Adrenal gland (tissue), 12 donors: ENCODE measurements around the gene HOXB7. TPM values are rescaled to one million over a fixed set of nuclear protein-coding genes. Genes with fewer than 3 reads are reported as not detected.
A peak's percentile ranks its signal among the peaks of the same experiment; 100 is the strongest.

Experiments
- DNase-seq, 7 donors: peaks; one replicate each; pipeline ENCODE4 v3.0.0-alpha.2; 2019 to 2020
- H3K27ac ChIP-seq, 5 donors: fragments of 200-600 bp; sonication (generic) in 4 of 5; 1 replicate in 3 of 5; 2 replicates in 2 of 5; pipeline versions ENCODE4 v1.5.1 to v1.8.0; 2016 to 2020; ENCODE audit warnings: mild to moderate bottlenecking in 1 of 5
- H3K27me3 ChIP-seq: fragments of 200-600 bp; 2 replicates; pipeline ENCODE4 v1.8.0; 2021
- H3K36me3 ChIP-seq, 2 donors: fragments of 200-600 bp; replicated peaks in 1 of 2; 1 replicate in 1 of 2; 2 replicates in 1 of 2; pipeline versions ENCODE4 v1.5.1 to v1.8.0; 2018 to 2022
- H3K4me1 ChIP-seq, 2 donors: fragments of 200-600 bp; replicated peaks in 1 of 2; 1 replicate in 1 of 2; 2 replicates in 1 of 2; pipeline versions ENCODE4 v1.5.1 to v1.8.0; 2018 to 2021
- H3K4me3 ChIP-seq, 4 donors: fragments of 200-600 bp; sonication (generic) in 3 of 4; one replicate each; pipeline ENCODE4 v1.5.1; 2016 to 2018
- H3K9me3 ChIP-seq, 3 donors: fragments of 200-600 bp; sonication (generic) in 1 of 3; replicated peaks in 1 of 3; 1 replicate in 2 of 3; 2 replicates in 1 of 3; pipeline versions ENCODE4 v1.5.1 to v1.8.0; 2016 to 2021
- POLR2A ChIP-seq, 2 donors: fragments of 450-650 bp; IDR thresholded peaks; one replicate each; pipeline ENCODE4 v1.6.1; 2017; ENCODE audit warnings: antibody characterized with exemption in 2 of 2, mild to moderate bottlenecking in 2 of 2, moderate library complexity in 1 of 2
- WGBS, 4 donors: extraction: QIAGEN DNeasy Blood & Tissue Kit in 2 of 4; methylation state at CpG; one replicate each; pipeline versions ENCODE4 v1.1.5 to v1.1.7; 2013 to 2017; 5-methylcytosine and 5-hydroxymethylcytosine counted together
- intact Hi-C, 2 donors: fragments of 100-400 bp; cut with DNase I; formaldehyde crosslinking; loops; one replicate each; pipeline versions ENCODE4 v1.14.1 to v1.15.0; 2022 to 2023
- polyA plus RNA-seq, 3 donors: library from polyadenylated mRNA; stranded (reverse); fragments of 200-250 nt in 2 of 3; fragments of 350-450 nt in 1 of 3; fragmentation: Illumina TruSeq in 1 of 3; extraction: RNeasy Lipid Tissue Mini Kit (QIAGEN cat#74804) in 1 of 3; gene quantifications; one replicate each; pipeline ENCODE4 v1.2.3, GENCODE V29; 2013 to 2014
- total RNA-seq, 9 donors: library from RNA; depleted of rRNA in 4 of 9; stranded (reverse); fragments of >200 nt in 4 of 9; fragments of 120-200 nt in 1 of 9; fragmentation: NEBNext Ultra II Directional in 1 of 9; extraction: Animal tissue kit (Norgen Biotek cat#: 25700) in 1 of 9; gene quantifications; one replicate each; pipeline versions ENCODE4 v1.1.0 to v1.2.4, GENCODE V29; 2013 to 2023
- TF ChIP-seq, protein P1 (sequence below), 6 experiments: fragments of 450-650 bp in 4 of 6; fragments of 200-600 bp in 2 of 6; sonication (generic) in 1 of 6; IDR thresholded peaks; 1 replicate in 5 of 6; 2 replicates in 1 of 6; pipeline versions ENCODE4 v1.5.1 to v1.8.0; 2016 to 2021; ENCODE audit warnings: antibody characterized with exemption in 6 of 6, mild to moderate bottlenecking in 2 of 6, moderate library complexity in 1 of 6
- donor health status: healthy with polysubstance abuse.
- donor health status: Bipolar disorder and iron deficiency.
- donor health status: DM: yes; HTN: yes; CAD: no.
- donor health status: DM: no; HTN: no; CAD: no.
- donor health status: DM: no; HTN: no; CAD: no.
- donor health status: DM: yes; HTN: yes; CAD: no.

HOXB7 gene
- total and polyA plus RNA-seq, 12 donors: 6.2 to 27.0 (median 13.5) TPM

DNA sequence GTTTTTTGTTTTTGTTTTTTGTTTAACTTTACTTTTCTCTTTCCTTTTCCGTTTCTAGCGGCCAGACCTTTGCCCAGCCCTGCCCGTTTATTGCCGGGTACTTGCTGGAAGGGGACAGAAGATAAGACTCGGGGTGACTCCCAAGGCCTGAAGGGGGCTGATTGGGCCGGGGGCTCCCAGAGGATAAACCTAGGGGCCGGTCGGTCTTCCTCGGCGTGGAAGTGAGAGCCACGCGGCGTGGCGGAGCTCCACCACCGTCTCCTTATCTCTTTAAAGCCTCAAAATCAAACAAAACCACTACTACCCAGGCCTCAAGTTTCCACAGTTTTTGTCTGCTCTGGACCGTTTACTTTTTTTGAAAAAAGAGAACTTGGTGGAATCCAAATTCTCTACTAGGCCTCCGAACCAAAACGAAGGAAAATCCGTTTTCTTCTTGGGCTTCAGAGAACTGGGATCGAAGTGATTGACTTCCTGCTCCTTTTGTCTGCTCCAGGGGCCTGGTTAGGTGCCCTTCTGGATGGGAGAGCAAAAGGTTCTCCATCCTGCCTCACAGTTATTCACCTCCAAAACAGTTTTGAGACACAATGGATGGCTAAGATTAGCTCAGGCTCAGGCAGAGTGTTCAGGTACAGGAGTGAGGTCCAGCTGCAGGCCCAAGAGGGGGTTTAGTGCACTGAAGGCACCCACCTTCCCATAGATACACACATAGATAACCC lies 23.8 kb upstream of the HOXB7 start:
- Histone ChIP-seq H3K27ac (no peak overlapping the region), H3K27me3 (peaks cover 93% of the 10 kb centered on the region), H3K9me3 (no peaks in the 10 kb centered on the region), H3K4me1 (peaks cover 0 to 4% of the 10 kb centered on the region in 2 donors), H3K36me3 (no peaks in the 10 kb centered on the region), H3K4me3 (no peak overlapping the region)
- no peak for DNase-seq
- WGBS, 4 donors: 42 to 48% (median 44%) methylated on average over 20 of the region's 20 CpGs
- intact Hi-C loops: no loop called here
- TF ChIP-seq, protein P1, sequence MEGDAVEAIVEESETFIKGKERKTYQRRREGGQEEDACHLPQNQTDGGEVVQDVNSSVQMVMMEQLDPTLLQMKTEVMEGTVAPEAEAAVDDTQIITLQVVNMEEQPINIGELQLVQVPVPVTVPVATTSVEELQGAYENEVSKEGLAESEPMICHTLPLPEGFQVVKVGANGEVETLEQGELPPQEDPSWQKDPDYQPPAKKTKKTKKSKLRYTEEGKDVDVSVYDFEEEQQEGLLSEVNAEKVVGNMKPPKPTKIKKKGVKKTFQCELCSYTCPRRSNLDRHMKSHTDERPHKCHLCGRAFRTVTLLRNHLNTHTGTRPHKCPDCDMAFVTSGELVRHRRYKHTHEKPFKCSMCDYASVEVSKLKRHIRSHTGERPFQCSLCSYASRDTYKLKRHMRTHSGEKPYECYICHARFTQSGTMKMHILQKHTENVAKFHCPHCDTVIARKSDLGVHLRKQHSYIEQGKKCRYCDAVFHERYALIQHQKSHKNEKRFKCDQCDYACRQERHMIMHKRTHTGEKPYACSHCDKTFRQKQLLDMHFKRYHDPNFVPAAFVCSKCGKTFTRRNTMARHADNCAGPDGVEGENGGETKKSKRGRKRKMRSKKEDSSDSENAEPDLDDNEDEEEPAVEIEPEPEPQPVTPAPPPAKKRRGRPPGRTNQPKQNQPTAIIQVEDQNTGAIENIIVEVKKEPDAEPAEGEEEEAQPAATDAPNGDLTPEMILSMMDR (IDR thresholded peaks at IDR 0.05): no peak
- TF ChIP-seq POLR2A (IDR thresholded peaks at IDR 0.05): no peak

DNA sequence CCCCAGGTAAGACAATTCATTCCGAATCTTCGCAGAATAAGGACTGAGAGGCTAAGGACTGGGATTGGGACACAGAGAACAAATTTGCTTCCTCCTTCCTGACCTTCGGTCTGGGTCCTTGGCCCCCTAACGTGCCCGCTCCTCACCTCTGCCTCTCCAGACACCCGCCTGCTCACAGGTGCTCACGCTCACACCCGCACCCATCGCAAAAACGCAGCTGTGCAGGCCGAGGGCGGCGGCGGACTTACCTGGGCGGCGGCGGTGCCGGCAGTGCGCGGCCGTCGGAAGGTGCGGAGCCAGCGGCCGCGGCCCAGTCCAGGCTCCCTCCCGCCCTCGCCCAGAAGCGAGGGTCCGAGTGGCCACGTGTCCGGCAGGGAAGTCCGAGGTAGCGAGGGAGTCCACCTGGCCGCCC lies 22.5 kb upstream of the HOXB7 start:
- intact Hi-C loops: no loop called here
- peak in 1 of 7 donors; percentile 13 for DNase-seq
- TF ChIP-seq, protein P1 (IDR thresholded peaks at IDR 0.05): no peak
- TF ChIP-seq POLR2A (IDR thresholded peaks at IDR 0.05): no peak
- Histone ChIP-seq H3K36me3 (no peaks in the 10 kb centered on the region), H3K27me3 (peaks cover 99% of the 10 kb centered on the region), H3K4me1 (peaks cover 0 to 4% of the 10 kb centered on the region in 2 donors), H3K9me3 (no peaks in the 10 kb centered on the region), H3K27ac (no peak overlapping the region), H3K4me3 (no peak overlapping the region)
- 27 to 36% (median 32%) methylated on average over 22 to 35 of the region's 35 CpGs for WGBS, 4 donors

DNA sequence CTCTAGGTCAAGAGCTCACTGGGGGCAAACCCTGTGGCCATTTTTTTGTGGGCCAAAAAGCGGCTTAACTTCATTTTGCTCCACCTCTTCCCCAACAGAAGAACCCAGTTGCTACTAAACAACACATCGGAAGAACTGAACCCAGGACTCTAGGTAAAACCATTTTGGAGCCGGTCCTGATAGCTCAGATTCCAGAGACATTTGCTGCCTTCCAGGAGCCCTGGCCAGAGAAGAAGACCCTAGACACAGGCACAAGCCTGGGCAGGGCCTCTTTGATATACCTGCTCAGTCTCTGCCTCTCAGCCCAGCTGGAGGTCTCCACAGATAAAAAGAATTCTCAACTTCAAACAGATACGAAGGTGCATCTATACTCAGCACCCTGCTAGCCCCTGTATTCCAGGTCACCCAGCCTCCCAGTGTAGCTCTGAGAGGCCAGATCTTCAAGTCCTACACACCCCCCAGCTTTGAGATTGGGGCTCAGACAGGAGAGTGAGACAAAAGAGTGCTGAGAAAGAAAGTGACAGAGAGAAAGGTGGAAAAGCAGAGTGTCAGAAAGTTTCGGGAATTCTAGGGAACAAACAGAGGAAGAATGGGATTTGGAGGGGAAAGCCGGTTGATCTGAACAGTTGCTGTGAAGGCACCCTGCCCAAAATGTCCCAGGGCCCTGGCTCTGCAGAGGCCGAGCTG lies 21.9 kb upstream of the HOXB7 start:
- DNase-seq: no peak
- H3K9me3 ChIP-seq: no peaks in the 10 kb centered on the region
- peaks cover 99% of the 10 kb centered on the region for H3K27me3 ChIP-seq
- H3K27ac ChIP-seq: no peak overlapping the region
- H3K36me3 ChIP-seq: no peaks in the 10 kb centered on the region
- no peak overlapping the region for H3K4me3 ChIP-seq
- peaks cover 0 to 4% of the 10 kb centered on the region in 2 donors for H3K4me1 ChIP-seq
- intact Hi-C loops: no loop called here
- no peak for TF ChIP-seq POLR2A (IDR thresholded peaks at IDR 0.05)
- TF ChIP-seq, protein P1 (IDR thresholded peaks at IDR 0.05): no peak
- 62 to 72% (median 66%) methylated on average over 7 of the region's 7 CpGs for WGBS, 4 donors

DNA sequence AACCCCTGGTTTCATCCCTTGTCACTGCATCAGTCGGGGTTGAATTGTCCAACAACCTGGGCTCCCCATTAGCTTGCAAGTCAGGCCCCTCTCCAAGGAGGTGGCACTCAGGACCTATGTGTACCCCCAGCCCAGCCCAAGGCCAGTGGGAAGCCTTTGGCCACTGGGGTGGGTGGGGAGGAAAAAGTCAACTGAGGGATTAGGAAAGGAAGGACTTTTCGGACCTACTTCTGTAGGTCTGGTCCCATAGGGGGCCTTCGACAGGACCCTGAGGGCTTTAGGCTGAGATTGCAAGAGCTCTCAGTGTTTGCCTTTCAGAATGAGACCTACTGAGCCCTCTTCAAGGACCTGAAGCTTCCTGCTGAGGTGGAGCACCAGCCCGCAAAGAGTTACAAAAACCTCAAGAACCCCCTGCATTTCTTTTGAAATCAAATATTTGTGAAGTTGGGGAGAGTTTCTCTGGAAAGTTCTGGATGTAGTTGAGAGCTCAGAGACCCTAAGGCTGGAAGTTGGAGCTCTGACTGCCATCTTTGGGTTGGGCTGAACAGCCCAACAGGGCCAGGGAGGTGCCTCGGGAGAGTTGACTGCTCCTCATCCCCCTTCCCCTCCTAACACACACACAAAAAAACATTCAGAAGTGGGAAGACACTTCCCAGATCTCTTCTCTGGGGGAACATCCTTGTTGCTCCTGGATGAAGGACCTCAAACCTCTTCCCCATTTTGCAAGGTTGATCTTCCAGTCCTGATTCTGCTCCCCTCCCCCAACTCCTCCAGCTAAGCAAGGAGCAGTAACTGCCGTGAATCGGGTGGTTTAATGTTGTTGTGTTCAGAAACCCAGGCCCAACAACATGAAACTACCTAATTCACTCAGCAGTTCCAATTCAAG lies 21.1 kb upstream of the HOXB7 start:
- H3K36me3 ChIP-seq: no peaks in the 10 kb centered on the region
- H3K27ac ChIP-seq: no peak overlapping the region
- WGBS, 4 donors: 44 to 68% (median 57%) methylated on average over 6 to 7 of the region's 7 CpGs
- no peak for TF ChIP-seq POLR2A (IDR thresholded peaks at IDR 0.05)
- TF ChIP-seq, protein P1 (IDR thresholded peaks at IDR 0.05): no peak
- DNase-seq: no peak
- H3K4me3 ChIP-seq: no peak overlapping the region
- intact Hi-C loops: no loop called here
- H3K9me3 ChIP-seq: no peaks in the 10 kb centered on the region
- H3K4me1 ChIP-seq: peaks cover 0 to 4% of the 10 kb centered on the region in 2 donors
- peaks cover 99% of the 10 kb centered on the region for H3K27me3 ChIP-seq
